ENCODE measurements around the gene TRPV2.
A peak's percentile ranks its signal among the peaks of the same experiment; 100 is the strongest.
"Not testable (repeated sequence)": the region's sequence is repeated elsewhere in the genome, so short reads cannot be mapped to it uniquely, and the experiment has no call there.

Gene TRPV2

GRCh38 chr17:16435925-16436886 lies 20.8 kb downstream of the TRPV2 start:
- DNase-seq (ENCODE audit: extremely low read depth in 1 of 2, low read depth in 1 of 2) = no peak

GRCh38 chr17:16437083-16437482 lies 21.7 kb downstream of the TRPV2 start:
- DNase-seq (ENCODE audit: extremely low read depth in 1 of 2, low read depth in 1 of 2) = no peak

- DNase-seq (ENCODE audit: extremely low read depth in 1 of 2, low read depth in 1 of 2) = no peak
Measured at GRCh38 chr17:16438173-16438556, 22.8 kb downstream of the TRPV2 start.

- DNase-seq (ENCODE audit: extremely low read depth in 1 of 2, low read depth in 1 of 2) = peak; percentile 83 to 87
Measured at GRCh38 chr17:16438557-16439302, 23.4 kb downstream of the TRPV2 start.

- DNase-seq (ENCODE audit: extremely low read depth in 1 of 2, low read depth in 1 of 2) = no peak
Measured at GRCh38 chr17:16439303-16439791, 24.0 kb downstream of the TRPV2 start.

- no peak for DNase-seq (ENCODE audit: extremely low read depth in 1 of 2, low read depth in 1 of 2)
Measured at GRCh38 chr17:16439811-16440351, 24.5 kb downstream of the TRPV2 start.

- DNase-seq (ENCODE audit: extremely low read depth in 1 of 2, low read depth in 1 of 2) = not testable (repeated sequence)
Measured at GRCh38 chr17:16440354-16440753, 25.0 kb downstream of the TRPV2 start.

GRCh38 chr17:16440901-16441629 lies 25.7 kb downstream of the TRPV2 start:
- no peak for DNase-seq (ENCODE audit: extremely low read depth in 1 of 2, low read depth in 1 of 2)

GRCh38 chr17:16442141-16442540 lies 26.8 kb downstream of the TRPV2 start:
- DNase-seq (ENCODE audit: extremely low read depth in 1 of 2, low read depth in 1 of 2) = no peak

- DNase-seq (ENCODE audit: extremely low read depth in 1 of 2, low read depth in 1 of 2) = no peak
Measured at GRCh38 chr17:16442594-16443510, 27.5 kb downstream of the TRPV2 start.

- no peak for DNase-seq (ENCODE audit: extremely low read depth in 1 of 2, low read depth in 1 of 2)
Measured at GRCh38 chr17:16443511-16444257, 28.3 kb downstream of the TRPV2 start.

GRCh38 chr17:16444258-16444886 lies 29.0 kb downstream of the TRPV2 start:
- no peak for DNase-seq (ENCODE audit: extremely low read depth in 1 of 2, low read depth in 1 of 2)

- DNase-seq (ENCODE audit: extremely low read depth in 1 of 2, low read depth in 1 of 2) = no peak
Measured at GRCh38 chr17:16446338-16446983, 31.1 kb downstream of the TRPV2 start.

GRCh38 chr17:16447676-16448075 lies 32.3 kb downstream of the TRPV2 start:
- no peak for DNase-seq (ENCODE audit: extremely low read depth in 1 of 2, low read depth in 1 of 2)

GRCh38 chr17:16448490-16448889 lies 33.1 kb downstream of the TRPV2 start:
- no peak for DNase-seq (ENCODE audit: extremely low read depth in 1 of 2, low read depth in 1 of 2)

GRCh38 chr17:16449121-16449570 lies 33.8 kb downstream of the TRPV2 start:
- no peak for DNase-seq (ENCODE audit: extremely low read depth in 1 of 2, low read depth in 1 of 2)

GRCh38 chr17:16450028-16450427 lies 34.7 kb downstream of the TRPV2 start:
- DNase-seq (ENCODE audit: extremely low read depth in 1 of 2, low read depth in 1 of 2) = no peak

GRCh38 chr17:16452268-16452667 lies 36.9 kb downstream of the TRPV2 start:
- not testable (repeated sequence) for DNase-seq (ENCODE audit: extremely low read depth in 1 of 2, low read depth in 1 of 2)
